ENCODE data around the gene MAD1L1. TPM values are rescaled to one million over a fixed set of nuclear protein-coding genes. Genes with fewer than 3 reads are reported as not detected.

Gene MAD1L1
- total and polyA plus RNA-seq, 5 donors from 2014 or later, result 225 to 380 (median 300) TPM

DNA sequence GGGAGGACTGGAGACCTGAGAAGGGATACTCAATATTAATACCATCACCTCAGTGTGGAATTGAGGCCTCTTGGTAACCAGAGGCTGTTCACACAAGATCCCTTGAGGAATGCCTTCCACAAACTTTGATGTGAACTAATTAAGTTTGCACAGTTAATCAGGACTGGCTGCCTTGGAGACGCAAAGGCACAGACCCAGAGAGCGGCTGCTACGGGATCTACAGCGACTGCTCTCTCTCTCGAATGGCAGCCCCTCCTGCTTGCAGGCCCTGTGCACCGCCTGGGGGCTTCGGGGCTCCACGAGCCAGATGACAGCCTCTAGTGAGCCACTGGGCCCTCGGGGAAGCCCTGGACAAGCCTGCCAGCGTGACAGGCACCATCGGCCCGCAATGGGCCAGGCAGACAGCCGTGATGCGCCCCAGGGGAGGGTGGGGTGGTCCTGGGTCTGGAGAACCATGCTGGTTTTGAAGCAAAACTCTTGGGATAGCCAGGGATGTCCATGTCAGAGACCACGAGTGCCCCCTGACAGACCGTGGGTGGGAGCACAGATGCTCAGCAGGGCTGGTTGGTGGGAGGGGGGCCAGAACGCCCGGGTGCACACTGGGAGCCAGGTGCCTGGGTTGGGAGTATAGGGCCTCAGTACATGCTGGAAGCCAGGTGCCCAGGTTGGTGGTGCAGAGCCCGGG, 367.0 kb downstream of the MAD1L1 start:
- no peaks in the 10 kb centered on the region for H3K9me3 ChIP-seq (ENCODE audit: control insufficient read depth in 2 of 2, low read length in 2 of 2)
- no peak overlapping the region for H3K4me3 ChIP-seq (ENCODE audit: low read depth, low read length)
- Mint-ChIP-seq H3K27ac (no peak overlapping the region), H3K27me3 (no peaks in the 10 kb centered on the region), H3K4me1 (peaks cover 0 to 18% (median under 1%) of the 10 kb centered on the region in 4 donors), H3K36me3 (peaks cover 4% of the 10 kb centered on the region), H3K4me3 (no peak overlapping the region), H3K9me3 (no peaks in the 10 kb centered on the region)
- no peak overlapping the region for H3K27ac ChIP-seq (ENCODE audit: insufficient read depth, low read length, poor library complexity, severe bottlenecking)
- H3K27me3 ChIP-seq (ENCODE audit: control insufficient read depth, insufficient read depth, low read length), result no peaks in the 10 kb centered on the region
- H3K36me3 ChIP-seq (ENCODE audit: control insufficient read depth, insufficient read depth, low read length), result peaks cover 10% of the 10 kb centered on the region
- DNase-seq (no peak), ATAC-seq (ENCODE audit: low read depth in 2 of 2) (no peak)
- H3K4me1 ChIP-seq (ENCODE audit: control insufficient read depth, insufficient read depth, low read length, poor library complexity, severe bottlenecking), result no peaks in the 10 kb centered on the region

DNA sequence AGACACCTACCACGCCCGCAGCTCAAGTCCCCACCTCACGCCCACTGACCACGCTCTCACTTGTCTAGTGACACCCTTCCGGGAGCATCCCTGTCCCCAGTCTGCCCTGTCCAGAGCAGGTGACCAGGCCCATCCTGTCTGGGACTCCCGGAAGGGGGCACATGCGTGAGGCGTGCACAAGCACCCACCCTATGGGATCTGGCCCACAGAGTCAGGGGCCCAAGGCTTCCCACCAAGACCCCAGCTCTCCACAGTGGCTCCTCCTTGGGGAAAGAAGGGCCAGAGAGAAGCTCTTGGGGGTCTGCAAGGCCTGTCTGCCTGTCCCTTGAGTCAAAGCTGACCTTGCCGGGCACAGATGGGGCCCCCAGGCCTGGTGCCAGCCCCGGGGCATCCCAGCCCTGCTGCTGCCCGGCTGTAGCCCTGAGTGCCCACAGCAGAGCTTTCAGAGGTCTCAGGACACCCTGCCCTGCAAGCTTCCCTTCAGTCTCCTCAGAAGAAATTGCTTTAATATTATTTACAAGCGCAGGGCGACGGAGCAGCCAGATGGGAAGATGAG, 367.7 kb downstream of the MAD1L1 start:
- Mint-ChIP-seq H3K4me3 (no peak overlapping the region), H3K4me1 (peaks cover 0 to 22% (median under 1%) of the 10 kb centered on the region in 4 donors), H3K27ac (peak overlapping the region in 1 of 3 donors; percentile 23), H3K27me3 (no peaks in the 10 kb centered on the region), H3K36me3 (peaks cover 4% of the 10 kb centered on the region), H3K9me3 (no peaks in the 10 kb centered on the region)
- no peaks in the 10 kb centered on the region for H3K27me3 ChIP-seq (ENCODE audit: control insufficient read depth, insufficient read depth, low read length)
- no peaks in the 10 kb centered on the region for H3K9me3 ChIP-seq (ENCODE audit: control insufficient read depth in 2 of 2, low read length in 2 of 2)
- peaks cover 10% of the 10 kb centered on the region for H3K36me3 ChIP-seq (ENCODE audit: control insufficient read depth, insufficient read depth, low read length)
- no peaks in the 10 kb centered on the region for H3K4me1 ChIP-seq (ENCODE audit: control insufficient read depth, insufficient read depth, low read length, poor library complexity, severe bottlenecking)
- ATAC-seq (ENCODE audit: low read depth in 2 of 2), result no peak
- H3K27ac ChIP-seq (ENCODE audit: insufficient read depth, low read length, poor library complexity, severe bottlenecking), result no peak overlapping the region
- DNase-seq, result no peak
- H3K4me3 ChIP-seq (ENCODE audit: low read depth, low read length), result no peak overlapping the region

DNA sequence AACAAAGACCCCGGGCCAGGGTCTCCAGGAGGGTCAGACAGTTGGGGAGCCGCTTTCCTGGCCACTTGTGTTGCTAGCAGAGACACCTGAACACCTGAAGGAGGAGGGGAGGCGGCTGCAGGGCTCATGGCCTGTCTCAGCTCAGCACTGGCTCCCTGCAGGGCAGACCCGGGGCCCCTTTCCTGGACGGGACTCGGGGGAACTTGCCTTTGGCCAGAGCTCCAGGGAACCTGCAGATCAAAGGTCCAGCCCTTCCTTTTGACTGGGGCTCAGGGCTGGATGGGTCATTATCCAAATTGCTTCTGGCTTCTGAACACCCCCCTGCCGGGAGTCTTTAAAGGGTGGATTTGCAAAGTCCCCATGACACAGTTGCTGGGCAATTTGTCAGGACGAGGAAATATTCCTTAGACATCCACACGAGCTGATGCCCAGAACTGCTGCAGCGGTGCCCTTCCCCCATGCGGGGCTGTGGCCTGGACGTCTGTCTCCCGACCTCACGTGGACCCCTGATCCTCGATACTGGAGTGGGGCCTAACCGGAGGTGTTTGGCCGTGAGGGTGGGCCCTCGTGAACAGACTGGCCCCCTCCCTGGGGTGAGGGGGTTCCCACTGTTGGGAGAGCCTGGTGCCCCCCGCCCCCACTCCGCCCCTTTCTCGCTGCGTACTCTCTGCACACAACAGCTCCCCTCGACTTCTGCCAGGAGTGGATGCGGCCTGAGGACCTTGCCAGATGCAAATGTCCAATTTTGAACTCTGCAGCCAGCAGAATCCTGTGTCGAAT, 368.4 kb downstream of the MAD1L1 start:
- no peak for ATAC-seq (ENCODE audit: low read depth in 2 of 2)
- Histone ChIP-seq H3K27me3 (ENCODE audit: control insufficient read depth, insufficient read depth, low read length) (no peaks in the 10 kb centered on the region), H3K4me1 (ENCODE audit: control insufficient read depth, insufficient read depth, low read length, poor library complexity, severe bottlenecking) (no peaks in the 10 kb centered on the region), H3K27ac (ENCODE audit: insufficient read depth, low read length, poor library complexity, severe bottlenecking) (no peak overlapping the region), H3K36me3 (ENCODE audit: control insufficient read depth, insufficient read depth, low read length) (peaks cover 8% of the 10 kb centered on the region), H3K9me3 (ENCODE audit: control insufficient read depth in 2 of 2, low read length in 2 of 2) (no peaks in the 10 kb centered on the region), H3K4me3 (ENCODE audit: low read depth, low read length) (no peak overlapping the region)
- DNase-seq, result no peak
- Mint-ChIP-seq H3K4me3 (no peak overlapping the region), H3K27me3 (no peaks in the 10 kb centered on the region), H3K4me1 (peaks cover 0 to 16% (median under 1%) of the 10 kb centered on the region in 4 donors), H3K9me3 (no peaks in the 10 kb centered on the region), H3K36me3 (peaks cover 4% of the 10 kb centered on the region), H3K27ac (peak overlapping the region in 1 of 3 donors; percentile 23)

DNA sequence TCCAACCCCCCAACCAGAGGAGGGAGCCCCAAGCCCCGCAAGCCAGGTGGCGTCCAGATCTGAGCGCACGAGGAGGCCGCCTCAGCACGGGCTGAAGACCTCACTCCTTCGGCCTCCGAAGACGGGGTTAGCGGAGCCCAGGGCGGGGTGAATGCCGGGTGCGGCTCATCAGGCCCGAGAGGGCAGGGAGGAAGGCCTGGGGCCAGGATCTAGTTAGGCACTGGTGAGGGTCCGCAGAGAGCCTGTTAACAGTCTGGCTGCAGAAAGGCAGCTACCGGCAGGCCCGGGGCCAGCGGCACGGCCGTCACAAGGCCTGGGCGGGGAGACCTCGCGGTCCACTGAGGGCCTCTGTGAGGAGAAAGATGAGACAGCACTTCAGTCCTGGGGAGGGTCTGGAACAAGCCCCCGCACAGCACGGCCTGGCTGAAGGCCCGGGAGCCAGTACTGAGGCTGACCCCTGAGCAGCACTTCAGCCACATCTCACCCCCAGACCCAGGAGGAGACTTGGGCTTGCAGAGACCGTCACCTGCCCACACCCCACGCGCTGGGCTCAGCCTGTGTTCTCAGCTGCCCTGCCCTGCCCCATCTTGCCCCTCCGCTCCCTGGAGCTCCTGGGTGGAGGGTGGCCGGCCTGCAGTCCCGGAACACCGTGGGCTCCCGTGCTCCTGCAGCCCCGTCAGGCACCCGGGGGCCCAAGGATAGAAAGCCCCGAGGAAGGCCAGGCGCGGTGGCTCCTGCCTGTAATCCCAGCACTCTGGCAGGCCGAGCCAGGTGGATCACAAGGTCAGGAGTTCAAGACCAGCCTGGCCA, 369.4 kb downstream of the MAD1L1 start:
- Mint-ChIP-seq H3K27me3 (no peaks in the 10 kb centered on the region), H3K4me3 (no peak overlapping the region), H3K36me3 (peaks cover 4% of the 10 kb centered on the region), H3K9me3 (no peaks in the 10 kb centered on the region), H3K27ac (no peak overlapping the region), H3K4me1 (peaks cover 0 to 16% (median under 1%) of the 10 kb centered on the region in 4 donors)
- peaks cover 8% of the 10 kb centered on the region for H3K36me3 ChIP-seq (ENCODE audit: control insufficient read depth, insufficient read depth, low read length)
- H3K4me1 ChIP-seq (ENCODE audit: control insufficient read depth, insufficient read depth, low read length, poor library complexity, severe bottlenecking), result no peaks in the 10 kb centered on the region
- DNase-seq (no peak), ATAC-seq (ENCODE audit: low read depth in 2 of 2) (no peak)
- H3K9me3 ChIP-seq (ENCODE audit: control insufficient read depth in 2 of 2, low read length in 2 of 2), result no peaks in the 10 kb centered on the region
- H3K27me3 ChIP-seq (ENCODE audit: control insufficient read depth, insufficient read depth, low read length), result no peaks in the 10 kb centered on the region
- H3K4me3 ChIP-seq (ENCODE audit: low read depth, low read length), result no peak overlapping the region
- H3K27ac ChIP-seq (ENCODE audit: insufficient read depth, low read length, poor library complexity, severe bottlenecking), result no peak overlapping the region

DNA sequence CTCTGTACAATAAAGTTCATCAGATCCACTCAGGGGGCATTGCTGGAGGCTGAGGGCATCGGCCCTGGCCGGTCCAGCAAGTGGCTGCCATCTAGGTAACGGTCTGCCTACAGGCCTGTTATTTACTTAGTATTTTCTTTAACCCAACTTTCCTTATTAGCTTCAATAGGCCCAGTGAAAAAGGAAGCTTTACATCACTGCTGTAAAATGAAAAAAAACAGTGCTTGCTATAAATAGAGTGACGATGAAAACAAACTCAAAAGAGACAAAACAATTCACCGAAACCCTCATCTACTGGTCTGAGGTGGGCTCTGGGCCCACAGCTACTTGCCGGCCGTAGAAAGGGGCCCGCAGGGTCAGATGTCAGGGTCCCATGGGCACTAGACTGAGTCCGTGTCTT, 370.2 kb downstream of the MAD1L1 start:
- H3K36me3 Mint-ChIP-seq, result peaks cover 4% of the 10 kb centered on the region
- peak overlapping the region in 1 of 3 donors; percentile 29 for H3K27ac Mint-ChIP-seq

DNA sequence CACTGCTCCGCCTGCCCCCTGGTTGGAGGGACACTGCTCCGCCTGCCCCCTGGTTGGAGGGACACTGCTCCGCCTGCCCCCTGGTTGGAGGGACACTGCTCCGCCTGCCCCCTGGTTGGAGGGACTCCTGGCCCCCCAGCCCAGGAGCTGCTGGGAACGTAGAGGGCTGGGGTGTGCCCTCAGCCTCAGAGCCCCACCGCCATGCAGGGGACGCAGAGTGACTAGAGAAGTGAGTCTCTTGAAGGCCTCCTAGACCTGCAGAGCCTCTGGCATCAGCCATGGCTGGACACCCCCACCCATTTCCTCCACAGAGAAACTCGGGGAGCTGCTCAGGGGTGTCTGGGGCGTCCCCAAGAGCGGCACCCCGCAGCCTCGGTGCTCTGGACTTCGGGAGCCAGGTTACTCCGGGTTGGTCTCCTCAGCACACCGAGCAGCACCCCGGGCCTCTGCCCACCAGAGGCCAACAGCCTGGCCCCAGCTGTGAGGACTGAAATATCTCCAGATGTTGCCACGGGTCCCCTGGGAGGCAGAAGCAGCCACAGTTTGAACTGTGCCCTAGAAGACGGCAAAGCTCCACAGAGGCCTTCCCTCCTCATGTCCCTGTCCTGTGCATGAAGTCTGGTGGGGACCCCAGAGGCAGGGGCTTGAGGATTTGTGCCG, 370.8 kb downstream of the MAD1L1 start:
- DNase-seq (no peak), ATAC-seq (ENCODE audit: low read depth in 2 of 2) (no peak)
- Mint-ChIP-seq H3K4me1 (peaks cover 0 to 13% (median 0%) of the 10 kb centered on the region in 4 donors), H3K9me3 (no peaks in the 10 kb centered on the region), H3K4me3 (no peak overlapping the region), H3K36me3 (peaks cover under 1% of the 10 kb centered on the region), H3K27me3 (no peaks in the 10 kb centered on the region), H3K27ac (no peak overlapping the region)
- H3K27me3 ChIP-seq (ENCODE audit: control insufficient read depth, insufficient read depth, low read length), result no peaks in the 10 kb centered on the region
- H3K36me3 ChIP-seq (ENCODE audit: control insufficient read depth, insufficient read depth, low read length), result peaks cover 6% of the 10 kb centered on the region
- no peaks in the 10 kb centered on the region for H3K9me3 ChIP-seq (ENCODE audit: control insufficient read depth in 2 of 2, low read length in 2 of 2)
- no peak overlapping the region for H3K27ac ChIP-seq (ENCODE audit: insufficient read depth, low read length, poor library complexity, severe bottlenecking)
- no peaks in the 10 kb centered on the region for H3K4me1 ChIP-seq (ENCODE audit: control insufficient read depth, insufficient read depth, low read length, poor library complexity, severe bottlenecking)
- H3K4me3 ChIP-seq (ENCODE audit: low read depth, low read length), result no peak overlapping the region

More for the DNA sequence above, 370.2 kb downstream of the MAD1L1 start:
- ATAC-seq (ENCODE audit: low read depth in 2 of 2) (no peak), DNase-seq (no peak)
- Histone ChIP-seq H3K27ac (ENCODE audit: insufficient read depth, low read length, poor library complexity, severe bottlenecking) (no peak overlapping the region), H3K27me3 (ENCODE audit: control insufficient read depth, insufficient read depth, low read length) (no peaks in the 10 kb centered on the region), H3K4me1 (ENCODE audit: control insufficient read depth, insufficient read depth, low read length, poor library complexity, severe bottlenecking) (no peaks in the 10 kb centered on the region), H3K36me3 (ENCODE audit: control insufficient read depth, insufficient read depth, low read length) (peaks cover 8% of the 10 kb centered on the region), H3K4me3 (ENCODE audit: low read depth, low read length) (no peak overlapping the region), H3K9me3 (ENCODE audit: control insufficient read depth in 2 of 2, low read length in 2 of 2) (no peaks in the 10 kb centered on the region)
- Mint-ChIP-seq H3K27me3 (no peaks in the 10 kb centered on the region), H3K4me3 (no peak overlapping the region), H3K4me1 (peaks cover 0 to 16% (median 0%) of the 10 kb centered on the region in 4 donors), H3K9me3 (no peaks in the 10 kb centered on the region)
